Smooth muscle cell (in vitro differentiated cells): ENCODE results near the gene DENND1C. TPM values are rescaled to one million over a fixed set of nuclear protein-coding genes. Genes with fewer than 3 reads are reported as not detected.

Source experiments
- DNase-seq: peaks from one replicate; lab custom pipeline; 2025; ENCODE audit not compliant: unreplicated experiment; lab: John Stamatoyannopoulos, UW
- H2AFZ ChIP-seq: fragments of 200-600 bp; sonication (generic); 2 replicates; pipeline ENCODE4 v1.6.0; 2016; ENCODE audit warnings: antibody characterized with exemption, low read depth, mild to moderate bottlenecking
- H3F3A ChIP-seq: fragments of 200-600 bp; sonication (generic); 2 replicates; pipeline ENCODE4 v1.6.0; 2017; ENCODE audit warnings: antibody characterized with exemption, low read depth
- H3K27ac ChIP-seq: fragments of 200-600 bp; sonication (generic); 2 replicates; pipeline ENCODE4 v1.5.1; 2016; ENCODE audit warnings: low read depth, mild to moderate bottlenecking
- H3K27me3 ChIP-seq: fragments of 200-600 bp; sonication (generic); 2 replicates; pipeline ENCODE4 v1.6.1; 2016; ENCODE audit warnings: low read depth, mild to moderate bottlenecking
- H3K36me3 ChIP-seq: fragments of 200-600 bp; sonication (generic); 2 replicates; pipeline ENCODE4 v1.5.1; 2016; ENCODE audit warnings: low read depth
- H3K4me1 ChIP-seq: fragments of 200-600 bp; sonication (generic); 2 replicates; pipeline ENCODE4 v1.5.1; 2016; ENCODE audit warnings: low read depth
- H3K4me2 ChIP-seq: fragments of 200-600 bp; sonication (generic); 2 replicates; pipeline ENCODE4 v1.6.0; 2016; ENCODE audit warnings: mild to moderate bottlenecking
- H3K4me3 ChIP-seq: fragments of 200-600 bp; sonication (generic); 2 replicates; pipeline ENCODE4 v1.5.1; 2016; ENCODE audit warnings: mild to moderate bottlenecking
- H3K79me2 ChIP-seq: fragments of 200-600 bp; sonication (generic); 2 replicates; pipeline ENCODE4 v1.6.0; 2016; ENCODE audit warnings: low read depth, mild to moderate bottlenecking
- H3K9ac ChIP-seq: fragments of 200-600 bp; sonication (generic); 2 replicates; pipeline ENCODE4 v1.6.0; 2016; ENCODE audit warnings: low read depth
- H3K9me3 ChIP-seq: fragments of 200-600 bp; sonication (generic); replicated peaks from 2 replicates; pipeline ENCODE4 v1.5.1; 2016; ENCODE audit warnings: low read depth
- H4K20me1 ChIP-seq: fragments of 200-600 bp; sonication (generic); 2 replicates; pipeline ENCODE4 v1.6.0; 2016; ENCODE audit warnings: low read depth
- WGBS: methylation state at CpG from one replicate; pipeline ENCODE4 v1.1.7; 2016; ENCODE audit warnings: low lambda C conversion rate; 5-methylcytosine and 5-hydroxymethylcytosine counted together
- polyA plus RNA-seq: library from polyadenylated mRNA; unstranded; fragments of >200 nt; fragmentation: Nextera tagmentation; extraction: Ambion mirVana; gene quantifications from 2 replicates; pipeline ENCODE4 v1.2.1, GENCODE V29; 2016
- total RNA-seq: library from RNA; depleted of rRNA; stranded (reverse); fragments of >200 nt; gene quantifications from 2 replicates; pipeline ENCODE4 v1.2.3, GENCODE V29; 2014
- TF ChIP-seq, protein P1 (sequence below): fragments of 200-600 bp; sonication (generic); IDR thresholded peaks from 2 replicates; pipeline ENCODE4 v1.5.1; 2017; ENCODE audit warnings: borderline replicate concordance, mild to moderate bottlenecking, antibody characterized with exemption; ENCODE audit not compliant: insufficient read depth, poor library complexity, severe bottlenecking

Gene DENND1C
- total and polyA plus RNA-seq, 2 experiments from 2014 or later = 0.67 TPM; not detected in 1

DNA sequence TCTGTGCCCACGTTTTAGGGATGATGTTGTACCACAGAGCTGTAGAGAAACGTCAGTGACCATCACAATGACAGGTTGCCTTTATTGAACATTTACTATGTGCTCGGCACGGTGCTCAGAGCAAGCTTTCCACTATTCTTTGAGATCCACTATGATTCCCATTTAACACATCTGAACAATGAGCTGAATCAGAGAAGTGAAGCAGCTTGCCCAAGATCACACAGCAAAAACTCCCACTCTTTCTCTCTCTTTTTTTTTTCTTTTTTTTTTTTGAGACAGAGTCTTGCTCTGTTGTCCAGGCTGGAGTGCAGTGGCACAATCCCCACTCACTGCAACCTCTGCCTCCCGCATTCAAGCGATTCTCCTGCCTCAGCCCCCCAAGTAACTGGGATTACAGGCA lies 41.1 kb upstream of the DENND1C start:
- Histone ChIP-seq H3K4me2 (no peak overlapping the region), H3K36me3 (no peaks in the 10 kb centered on the region), H3K4me3 (no peak overlapping the region), H3K9me3 (no peaks in the 10 kb centered on the region), H3K4me1 (no peaks in the 10 kb centered on the region), H3F3A (no peaks in the 10 kb centered on the region), H2AFZ (no peak overlapping the region), H3K79me2 (no peaks in the 10 kb centered on the region), H3K9ac (no peak overlapping the region), H3K27me3 (no peaks in the 10 kb centered on the region), H3K27ac (no peak overlapping the region), H4K20me1 (no peaks in the 10 kb centered on the region)
- TF ChIP-seq, protein P1, sequence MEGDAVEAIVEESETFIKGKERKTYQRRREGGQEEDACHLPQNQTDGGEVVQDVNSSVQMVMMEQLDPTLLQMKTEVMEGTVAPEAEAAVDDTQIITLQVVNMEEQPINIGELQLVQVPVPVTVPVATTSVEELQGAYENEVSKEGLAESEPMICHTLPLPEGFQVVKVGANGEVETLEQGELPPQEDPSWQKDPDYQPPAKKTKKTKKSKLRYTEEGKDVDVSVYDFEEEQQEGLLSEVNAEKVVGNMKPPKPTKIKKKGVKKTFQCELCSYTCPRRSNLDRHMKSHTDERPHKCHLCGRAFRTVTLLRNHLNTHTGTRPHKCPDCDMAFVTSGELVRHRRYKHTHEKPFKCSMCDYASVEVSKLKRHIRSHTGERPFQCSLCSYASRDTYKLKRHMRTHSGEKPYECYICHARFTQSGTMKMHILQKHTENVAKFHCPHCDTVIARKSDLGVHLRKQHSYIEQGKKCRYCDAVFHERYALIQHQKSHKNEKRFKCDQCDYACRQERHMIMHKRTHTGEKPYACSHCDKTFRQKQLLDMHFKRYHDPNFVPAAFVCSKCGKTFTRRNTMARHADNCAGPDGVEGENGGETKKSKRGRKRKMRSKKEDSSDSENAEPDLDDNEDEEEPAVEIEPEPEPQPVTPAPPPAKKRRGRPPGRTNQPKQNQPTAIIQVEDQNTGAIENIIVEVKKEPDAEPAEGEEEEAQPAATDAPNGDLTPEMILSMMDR = no peak
- 83% methylated on average over 6 of the region's 6 CpGs for WGBS
- no peak for DNase-seq

DNA sequence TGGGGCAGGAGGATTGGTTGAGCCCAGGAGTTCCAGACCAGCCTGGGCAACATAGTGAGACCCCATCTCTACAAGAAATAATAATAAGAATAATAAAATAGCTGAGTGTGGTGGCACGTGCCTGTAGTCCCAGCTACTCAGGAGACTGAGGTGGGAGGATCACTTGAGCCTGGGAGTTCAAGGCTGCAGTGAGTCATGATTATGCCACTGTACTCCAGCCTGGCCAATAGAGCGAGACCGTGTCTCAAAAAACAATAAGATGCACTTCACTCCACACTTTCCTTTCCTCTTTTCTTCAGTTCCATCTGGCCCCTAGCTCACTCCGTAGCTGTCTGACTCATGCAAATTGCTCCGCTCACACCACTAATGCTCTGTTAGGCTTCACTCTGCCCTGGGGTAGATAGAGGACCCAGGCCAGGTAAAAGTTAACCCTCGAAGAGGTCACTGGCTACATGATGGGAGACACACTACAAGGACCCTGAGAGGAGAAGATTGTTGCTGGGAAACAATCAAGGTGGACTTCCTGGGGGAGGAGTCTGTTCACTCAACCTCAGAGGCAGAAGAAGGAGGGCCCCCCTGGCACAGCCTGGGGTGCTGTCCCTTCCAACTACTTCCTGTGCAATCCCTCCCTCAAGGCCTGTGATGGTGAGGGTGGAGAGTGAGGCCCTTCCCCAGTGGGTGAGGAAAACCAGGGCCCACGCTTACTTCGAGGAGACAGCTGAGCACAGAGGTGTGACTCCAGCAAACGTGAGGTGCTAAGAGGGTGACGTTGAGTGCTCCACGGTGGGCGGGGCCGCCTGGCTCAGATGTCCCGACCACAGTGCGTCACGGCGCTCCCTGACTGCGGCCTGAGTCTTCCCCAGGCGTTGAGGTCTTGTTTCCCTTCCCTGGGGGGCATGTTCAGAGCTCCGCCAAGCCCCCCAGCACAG lies 40.4 kb upstream of the DENND1C start:
- DNase-seq = no peak
- H3K4me1 ChIP-seq = no peaks in the 10 kb centered on the region
- H3K27ac ChIP-seq = no peak overlapping the region
- no peak overlapping the region for H3K9ac ChIP-seq
- no peaks in the 10 kb centered on the region for H3K36me3 ChIP-seq
- no peaks in the 10 kb centered on the region for H3K79me2 ChIP-seq
- TF ChIP-seq, protein P1 = no peak
- H3K4me2 ChIP-seq = no peak overlapping the region
- 68% methylated on average over 20 of the region's 20 CpGs for WGBS
- H2AFZ ChIP-seq = no peak overlapping the region
- no peaks in the 10 kb centered on the region for H4K20me1 ChIP-seq
- H3F3A ChIP-seq = no peaks in the 10 kb centered on the region
- H3K27me3 ChIP-seq = no peaks in the 10 kb centered on the region
- no peak overlapping the region for H3K4me3 ChIP-seq
- H3K9me3 ChIP-seq = no peaks in the 10 kb centered on the region

DNA sequence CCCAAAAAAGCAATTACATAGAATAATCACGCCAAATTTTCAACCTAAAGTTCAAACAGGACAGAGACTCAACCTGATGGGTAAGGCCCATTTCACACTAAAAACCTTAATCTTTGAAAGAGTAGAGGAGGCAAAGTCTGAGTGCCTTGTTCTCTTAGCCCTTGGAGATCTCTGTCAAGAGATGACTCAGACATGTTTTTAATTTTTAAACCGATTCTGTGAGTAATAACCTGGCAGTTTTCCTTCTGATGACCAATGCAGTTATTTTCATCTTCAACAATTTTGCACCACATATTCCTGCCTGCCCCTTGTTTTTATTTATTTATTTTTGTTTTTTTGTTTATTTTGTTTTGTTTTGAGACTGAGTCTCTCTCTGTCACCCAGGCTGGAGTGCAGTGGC lies 37.7 kb upstream of the DENND1C start:
- no peak for DNase-seq
- H3K4me1 ChIP-seq = no peaks in the 10 kb centered on the region
- H3K27me3 ChIP-seq = no peaks in the 10 kb centered on the region
- H3K4me2 ChIP-seq = no peak overlapping the region
- H3K9me3 ChIP-seq = no peaks in the 10 kb centered on the region
- H3K27ac ChIP-seq = no peak overlapping the region
- H2AFZ ChIP-seq = no peak overlapping the region
- WGBS = 78% methylated on average over 2 of the region's 2 CpGs
- TF ChIP-seq, protein P1 = no peak
- no peaks in the 10 kb centered on the region for H3K36me3 ChIP-seq
- H3K9ac ChIP-seq = no peak overlapping the region
- H4K20me1 ChIP-seq = no peaks in the 10 kb centered on the region
- H3F3A ChIP-seq = no peaks in the 10 kb centered on the region
- no peak overlapping the region for H3K4me3 ChIP-seq
- no peaks in the 10 kb centered on the region for H3K79me2 ChIP-seq
